Activated naive CD4-positive, alpha-beta T cell treated with anti-CD3 and anti-CD28 coated beads for 36 hours (primary cell): ENCODE data around the gene LDHD. TPM values are rescaled to one million over a fixed set of nuclear protein-coding genes. Genes with fewer than 3 reads are reported as not detected.

Experiments used
- CTCF ChIA-PET: fragments of 350-600 bp; sonication (Branson Sonifier 250); formaldehyde crosslinking; loops from one replicate; lab custom pipeline; 2021; ENCODE audit warnings: antibody characterized with exemption; lab: Charles Lee
- DNase-seq: peaks from one replicate; pipeline ENCODE4 v3.0.0-alpha.2; 2020
- H3K27ac Mint-ChIP-seq: one replicate; pipeline ENCODE4 v1.8.0; 2021; ENCODE audit warnings: mild to moderate bottlenecking, mixed read lengths
- H3K27me3 Mint-ChIP-seq: one replicate; pipeline ENCODE4 v1.8.0; 2021; ENCODE audit warnings: low read depth, mixed read lengths
- H3K36me3 Mint-ChIP-seq: one replicate; pipeline ENCODE4 v1.8.0; 2021; ENCODE audit warnings: low read depth, mixed read lengths
- H3K4me1 Mint-ChIP-seq: one replicate; pipeline ENCODE4 v1.8.0; 2021; ENCODE audit warnings: low read depth, mixed read lengths
- H3K4me3 Mint-ChIP-seq: one replicate; pipeline ENCODE4 v1.8.0; 2021; ENCODE audit warnings: mild to moderate bottlenecking, moderate library complexity, mixed read lengths
- H3K9me3 Mint-ChIP-seq: one replicate; pipeline ENCODE4 v1.8.0; 2021; ENCODE audit warnings: mixed read lengths
- intact Hi-C: fragments of 100-400 bp; cut with micrococcal nuclease; formaldehyde crosslinking; loops from one replicate; pipeline ENCODE4 v1.15.1; 2023
- total RNA-seq, 2 experiments: library from RNA; stranded (reverse); gene quantifications; one replicate each; pipeline ENCODE4 v1.2.3, GENCODE V29; 2021

Gene LDHD
- total RNA-seq, 2 experiments from 2014 or later: 0.33 to 0.42 TPM

DNA sequence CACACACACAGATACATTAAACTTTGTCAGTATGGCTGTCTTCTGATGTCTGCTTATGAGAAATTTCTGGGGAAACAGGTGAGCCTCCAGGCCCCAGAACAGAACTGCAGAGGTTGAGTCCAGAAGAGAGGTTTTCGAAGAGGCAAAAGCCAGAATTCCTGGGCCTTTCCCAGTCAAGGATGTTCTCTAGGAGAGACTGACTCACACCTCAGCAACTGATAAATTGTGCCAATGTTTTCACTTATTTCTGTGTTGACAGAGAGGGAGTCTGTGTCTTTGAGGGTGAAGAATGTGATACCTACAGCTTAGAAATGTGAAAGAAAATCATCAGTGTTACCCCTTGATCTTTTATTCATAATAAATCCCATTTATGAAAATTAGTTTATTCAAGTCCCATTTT, 30.3 kb downstream of the LDHD start:
- H3K27me3 Mint-ChIP-seq: no peaks in the 10 kb centered on the region
- intact Hi-C loops: no loop called here
- H3K36me3 Mint-ChIP-seq: no peaks in the 10 kb centered on the region
- H3K4me3 Mint-ChIP-seq: no peak overlapping the region
- CTCF ChIA-PET: interaction anchor here (0.9 kb wide), 1 partner anchor 23 kb away, joined by 3 read pairs; no protein-coding TSS in a partner anchor
- H3K4me1 Mint-ChIP-seq: peaks cover 5% of the 10 kb centered on the region
- no peaks in the 10 kb centered on the region for H3K9me3 Mint-ChIP-seq
- H3K27ac Mint-ChIP-seq: no peak overlapping the region
- DNase-seq: no peak

DNA sequence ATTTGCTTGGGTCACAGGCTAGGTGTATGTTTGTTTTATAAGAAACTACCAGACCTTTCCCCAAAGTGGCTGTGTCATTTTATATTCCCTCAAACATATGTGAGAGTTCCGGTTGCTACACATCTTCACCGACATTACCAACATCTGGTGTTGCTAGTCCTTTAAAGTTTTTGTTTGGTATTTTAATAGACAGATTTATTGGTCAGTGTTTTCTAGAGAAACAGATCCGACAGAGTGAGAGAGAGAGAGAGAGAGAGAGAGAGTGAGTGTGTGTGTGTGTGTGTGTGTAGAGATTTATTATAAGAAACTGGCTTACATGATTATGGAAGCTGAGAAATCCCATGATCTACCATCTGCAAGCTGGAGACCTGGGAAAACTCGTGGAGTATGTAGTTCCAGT, 31.0 kb downstream of the LDHD start:
- no peaks in the 10 kb centered on the region for H3K9me3 Mint-ChIP-seq
- CTCF ChIA-PET: interaction anchor here (0.9 kb wide), 1 partner anchor 24 kb away, joined by 3 read pairs; no protein-coding TSS in a partner anchor
- no peak for DNase-seq
- intact Hi-C loops: no loop called here
- H3K27me3 Mint-ChIP-seq: no peaks in the 10 kb centered on the region
- H3K4me3 Mint-ChIP-seq: no peak overlapping the region
- H3K36me3 Mint-ChIP-seq: no peaks in the 10 kb centered on the region
- no peak overlapping the region for H3K27ac Mint-ChIP-seq
- H3K4me1 Mint-ChIP-seq: peaks cover 5% of the 10 kb centered on the region

DNA sequence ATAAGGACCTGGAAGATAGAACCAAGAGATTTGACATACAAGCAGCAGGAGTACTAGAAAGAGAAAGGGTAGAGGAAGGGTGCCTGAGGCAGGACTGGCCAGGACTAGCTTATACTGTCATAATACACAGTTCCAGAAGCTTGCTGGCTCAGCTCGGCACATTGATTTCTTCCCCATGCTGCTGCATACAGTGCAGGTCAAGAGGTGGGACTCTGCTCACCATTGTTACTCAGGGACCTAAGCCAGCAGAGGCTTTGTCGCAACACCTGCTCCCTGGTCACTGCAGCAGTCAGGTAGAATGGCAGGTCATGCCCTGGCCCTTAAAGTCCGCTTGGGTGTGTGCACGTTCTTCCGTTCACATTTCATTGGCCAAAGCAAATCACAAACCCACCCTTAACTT, 32.8 kb downstream of the LDHD start:
- intact Hi-C loops: no loop called here
- CTCF ChIA-PET: interaction anchor here (1.0 to 1.1 kb wide), 2 partner anchors 27 to 221 kb away, joined by 3 read pairs; no protein-coding TSS in a partner anchor

DNA sequence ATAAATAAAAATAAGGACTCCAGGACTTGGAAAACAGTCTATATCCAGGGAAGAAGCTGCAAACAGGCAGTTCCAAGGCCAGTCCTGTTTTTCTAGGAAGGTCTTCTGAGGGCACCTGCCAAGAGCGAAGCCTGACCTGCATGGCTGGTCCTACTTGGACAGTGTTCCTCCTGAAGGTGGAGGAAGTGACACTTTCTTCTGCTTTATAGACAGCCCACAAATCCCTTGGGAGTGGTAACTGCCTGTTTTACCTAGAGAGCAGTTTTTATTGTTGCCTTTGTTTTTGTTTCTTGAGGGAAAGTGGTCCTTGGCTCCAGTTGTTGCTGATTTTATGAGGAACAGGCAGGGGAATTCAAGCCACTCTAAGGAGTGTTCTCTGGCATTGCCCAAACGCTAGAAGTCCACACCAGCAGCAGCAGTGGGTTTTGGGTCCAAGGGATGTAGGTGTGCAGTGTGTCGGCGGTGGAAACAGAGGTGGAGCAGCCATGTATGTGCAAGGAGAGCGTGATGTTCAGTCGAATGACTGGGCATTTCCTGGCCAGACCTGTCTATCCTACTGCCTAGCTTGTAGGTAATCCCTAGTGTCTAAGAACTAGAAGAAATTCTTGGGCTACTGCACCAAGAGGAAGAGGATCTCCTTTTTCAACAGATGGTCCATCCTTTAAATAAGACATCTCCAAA, 35.3 kb downstream of the LDHD start:
- Mint-ChIP-seq H3K36me3 (peaks cover 1% of the 10 kb centered on the region), H3K27me3 (no peaks in the 10 kb centered on the region), H3K27ac (no peak overlapping the region), H3K4me1 (peaks cover 11% of the 10 kb centered on the region), H3K4me3 (no peak overlapping the region), H3K9me3 (no peaks in the 10 kb centered on the region)
- CTCF ChIA-PET: no interaction called here
- intact Hi-C loops: no loop called here
- DNase-seq: no peak

More for the DNA sequence above, 32.8 kb downstream of the LDHD start:
- Mint-ChIP-seq H3K36me3 (no peaks in the 10 kb centered on the region), H3K4me3 (no peak overlapping the region), H3K9me3 (no peaks in the 10 kb centered on the region), H3K27ac (no peak overlapping the region), H3K4me1 (no peaks in the 10 kb centered on the region), H3K27me3 (no peaks in the 10 kb centered on the region)
- no peak for DNase-seq

DNA sequence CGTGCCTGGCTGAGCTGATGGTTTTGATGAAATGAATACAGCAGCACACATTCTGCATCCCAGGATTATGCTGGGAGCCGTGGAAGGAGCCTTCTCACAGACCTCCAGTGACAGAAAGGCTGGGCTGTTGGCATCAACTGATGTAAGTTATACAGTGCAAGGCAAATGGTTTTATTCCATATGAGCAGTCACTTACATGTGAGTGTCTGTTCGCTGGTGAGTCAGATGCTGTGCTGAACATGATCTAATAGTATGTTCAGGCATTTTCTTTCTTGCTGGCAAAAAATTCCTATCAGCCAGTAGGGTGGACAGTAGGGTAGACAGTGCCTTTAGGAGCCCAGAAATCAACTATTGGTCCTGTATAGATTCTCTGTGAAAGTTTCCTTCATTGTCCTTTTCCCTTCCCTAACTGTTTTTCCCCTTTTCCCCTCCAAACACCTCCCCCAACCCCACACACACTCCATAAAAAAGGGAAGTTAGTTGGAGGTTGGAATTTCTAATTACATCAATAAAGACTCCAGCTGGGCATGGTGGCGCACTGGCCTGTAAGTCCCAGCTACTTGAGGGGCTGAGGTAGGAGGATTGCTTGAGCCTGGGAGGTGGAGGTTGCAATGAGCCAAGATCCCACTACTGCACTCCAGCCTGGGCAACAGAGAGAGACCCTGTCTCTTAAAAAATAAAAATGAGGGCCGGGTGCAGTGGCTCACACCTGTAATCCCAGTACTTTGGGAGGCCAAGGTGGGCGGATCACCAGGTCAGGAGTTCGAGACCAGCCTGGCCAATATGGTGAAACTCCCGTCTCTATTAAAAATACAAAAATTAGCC, 36.2 kb downstream of the LDHD start:
- CTCF ChIA-PET: no interaction called here
- no peak overlapping the region for H3K27ac Mint-ChIP-seq
- H3K4me1 Mint-ChIP-seq: peaks cover 19% of the 10 kb centered on the region
- H3K4me3 Mint-ChIP-seq: no peak overlapping the region
- H3K36me3 Mint-ChIP-seq: peaks cover 1% of the 10 kb centered on the region
- H3K9me3 Mint-ChIP-seq: no peaks in the 10 kb centered on the region
- intact Hi-C loops: no loop called here
- no peaks in the 10 kb centered on the region for H3K27me3 Mint-ChIP-seq
- DNase-seq: no peak

DNA sequence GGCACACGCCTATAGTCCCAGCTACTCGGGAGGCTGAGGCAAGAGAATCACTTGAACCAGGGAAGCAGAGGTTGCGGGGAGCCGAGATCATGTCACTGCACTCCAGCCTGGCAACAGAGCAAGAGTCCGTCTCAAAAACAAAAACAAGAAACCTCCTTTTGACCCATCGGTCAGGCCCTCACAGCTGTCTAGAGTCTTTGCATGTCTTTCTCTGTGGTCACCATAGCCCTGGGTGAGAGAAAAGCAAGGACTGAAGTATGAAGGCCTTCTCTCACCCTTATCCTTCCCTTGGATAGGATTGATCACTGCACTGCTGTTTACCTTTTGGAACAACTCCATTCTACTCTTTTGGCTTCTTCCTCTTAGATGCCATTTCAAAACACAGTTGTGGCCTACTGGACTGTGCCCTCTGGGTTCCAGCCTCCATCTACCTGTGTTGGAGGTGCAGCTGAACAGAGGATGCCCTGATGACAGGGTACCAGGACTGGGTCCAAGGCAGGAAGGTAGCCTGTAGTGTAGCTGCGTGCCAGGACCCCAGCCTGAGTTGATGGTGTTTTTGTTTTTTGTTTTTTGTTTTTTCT, 37.1 kb downstream of the LDHD start:
- no peak overlapping the region for H3K27ac Mint-ChIP-seq
- no peak overlapping the region for H3K4me3 Mint-ChIP-seq

DNA sequence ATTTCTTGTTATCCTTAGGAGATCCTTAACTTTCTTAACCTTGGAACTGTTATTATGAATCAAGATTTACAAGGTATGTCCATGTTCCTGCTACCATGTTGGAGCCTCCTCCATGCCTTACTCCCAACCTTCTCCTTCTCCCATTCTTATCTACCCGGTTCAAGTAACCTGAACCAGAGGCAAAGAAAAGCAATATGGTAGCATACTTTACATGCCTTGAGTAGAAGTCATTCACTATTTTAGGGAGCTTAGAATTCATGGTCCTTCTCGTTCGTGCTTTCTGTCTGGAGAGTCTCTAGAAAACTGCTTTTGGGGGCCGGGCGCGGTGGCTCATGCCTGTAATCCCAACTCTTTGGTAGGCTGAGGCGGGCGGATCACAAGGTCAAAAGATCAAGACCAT, 37.7 kb downstream of the LDHD start:
- H3K36me3 Mint-ChIP-seq: peaks cover 1% of the 10 kb centered on the region
- peaks cover 32% of the 10 kb centered on the region for H3K4me1 Mint-ChIP-seq
- CTCF ChIA-PET: no interaction called here
- no peaks in the 10 kb centered on the region for H3K27me3 Mint-ChIP-seq
- intact Hi-C loops: no loop called here
- no peak overlapping the region for H3K27ac Mint-ChIP-seq
- DNase-seq: no peak
- H3K9me3 Mint-ChIP-seq: no peaks in the 10 kb centered on the region
- no peak overlapping the region for H3K4me3 Mint-ChIP-seq

More for the DNA sequence above, 37.1 kb downstream of the LDHD start:
- no peaks in the 10 kb centered on the region for H3K27me3 Mint-ChIP-seq
- peaks cover 1% of the 10 kb centered on the region for H3K36me3 Mint-ChIP-seq
- DNase-seq: no peak
- intact Hi-C loops: no loop called here
- CTCF ChIA-PET: no interaction called here
- H3K9me3 Mint-ChIP-seq: no peaks in the 10 kb centered on the region
- H3K4me1 Mint-ChIP-seq: peaks cover 26% of the 10 kb centered on the region

DNA sequence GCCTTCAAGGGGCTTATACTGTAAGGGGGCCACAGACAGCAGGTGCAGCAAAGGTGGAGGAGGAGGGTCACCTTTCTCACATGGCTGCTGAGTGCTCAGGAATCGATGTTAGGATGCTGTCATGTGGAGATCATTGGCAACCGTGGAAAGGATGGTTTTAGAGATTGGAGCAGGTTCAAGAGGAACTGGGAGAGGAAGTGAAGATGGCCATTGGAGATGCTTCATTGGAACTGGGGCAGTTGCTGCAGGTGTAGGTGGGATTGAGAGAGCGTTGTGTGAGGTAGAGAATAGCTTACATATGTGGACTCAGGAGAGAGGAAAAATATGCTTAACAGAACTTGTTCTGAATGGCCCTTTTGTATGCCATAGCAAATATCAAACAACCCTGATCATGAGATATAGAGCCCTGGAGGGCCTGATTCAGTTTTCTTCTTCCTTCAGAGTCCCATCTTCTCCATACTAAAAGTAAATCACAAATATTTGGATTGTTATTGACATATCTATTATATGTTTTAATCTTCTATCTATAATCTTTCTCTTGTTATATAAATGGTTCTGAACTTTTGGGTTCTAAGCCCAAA, 40.8 kb downstream of the LDHD start:
- H3K27me3 Mint-ChIP-seq: no peaks in the 10 kb centered on the region
- CTCF ChIA-PET: interaction anchor here (1.3 to 1.4 kb wide), 2 partner anchors 22 to 36 kb away, joined by 4 read pairs; no protein-coding TSS in a partner anchor
- H3K36me3 Mint-ChIP-seq: peaks cover 1% of the 10 kb centered on the region
- H3K27ac Mint-ChIP-seq: peak overlapping the region; percentile 85
- peaks cover 38% of the 10 kb centered on the region for H3K4me1 Mint-ChIP-seq
- peak overlapping the region; percentile 34 for H3K4me3 Mint-ChIP-seq
- no peak for DNase-seq
- H3K9me3 Mint-ChIP-seq: no peaks in the 10 kb centered on the region
- intact Hi-C loops: loop anchor here (1.0 kb wide), 5 partner anchors 23 to 77 kb away; partner anchors contain the start of gene ZFP1

DNA sequence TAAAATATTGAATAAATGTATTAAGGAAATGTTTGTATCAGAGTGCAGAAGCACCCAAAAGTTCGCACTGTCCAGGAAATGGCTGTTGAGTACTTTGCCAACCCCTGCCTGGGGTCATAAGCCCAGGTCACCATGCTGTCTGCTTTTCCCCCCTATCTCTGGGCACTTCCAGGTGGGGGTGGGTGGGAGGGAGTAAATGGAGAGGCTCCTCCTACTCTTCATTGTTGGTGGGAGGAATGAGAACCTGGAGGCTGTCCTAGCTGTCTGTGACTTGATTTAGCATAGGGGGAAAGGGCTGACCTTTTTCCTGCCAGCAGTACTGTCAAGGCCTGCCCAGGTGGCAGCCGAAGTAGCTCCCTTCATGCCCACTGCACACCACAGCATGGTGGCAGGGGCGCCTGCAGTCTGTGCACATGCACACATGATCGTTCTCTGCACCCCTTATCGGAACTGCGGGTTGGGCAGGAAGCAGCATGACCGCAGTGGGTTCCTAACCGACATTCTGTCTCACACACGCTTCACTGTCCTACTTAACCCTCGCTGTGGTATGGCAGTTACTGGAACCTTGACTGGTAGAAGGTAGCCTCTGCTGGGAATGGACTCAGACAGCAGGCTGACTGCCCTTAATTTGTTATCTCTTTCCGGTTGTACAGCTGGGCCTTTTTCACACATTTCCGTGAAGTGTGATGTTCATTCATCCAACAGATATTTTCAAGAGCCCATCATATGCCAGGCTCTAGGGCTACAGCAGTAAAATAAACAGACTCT, 41.5 kb downstream of the LDHD start:
- intact Hi-C loops: loop anchor here (1.0 kb wide), 4 partner anchors 23 to 77 kb away; no protein-coding TSS in a partner anchor
- Mint-ChIP-seq H3K27me3 (no peaks in the 10 kb centered on the region), H3K4me3 (peak overlapping the region; percentile 34), H3K9me3 (no peaks in the 10 kb centered on the region), H3K27ac (peak overlapping the region; percentile 85), H3K4me1 (peaks cover 40% of the 10 kb centered on the region), H3K36me3 (peaks cover 1% of the 10 kb centered on the region)
- CTCF ChIA-PET: interaction anchor here (1.2 to 1.4 kb wide), 3 partner anchors 23 to 36 kb away, joined by 4 to 7 read pairs (median 4); no protein-coding TSS in a partner anchor
- peak; percentile 93 for DNase-seq

DNA sequence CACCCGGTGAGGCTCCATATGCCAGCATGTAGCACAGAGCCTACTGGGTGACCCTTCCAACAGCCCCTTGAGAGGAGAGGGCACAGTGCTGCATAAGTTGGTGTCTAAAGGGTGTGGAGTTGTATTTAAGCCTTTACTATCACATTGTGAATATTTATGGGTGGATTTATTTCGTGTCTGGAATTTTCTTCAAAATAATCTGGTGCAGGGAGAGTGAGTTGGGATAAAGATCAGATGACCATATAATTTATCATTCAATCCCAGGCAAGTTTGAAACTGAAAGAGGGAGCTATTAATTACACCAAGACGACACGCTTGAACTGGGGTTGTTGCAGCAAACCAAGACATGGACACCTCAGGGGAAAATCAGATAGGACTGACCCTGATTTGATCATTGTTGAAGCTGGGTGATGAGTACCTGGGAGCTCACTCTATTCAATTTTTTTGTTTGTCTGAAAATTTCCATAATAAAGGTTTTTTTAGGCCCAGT, 42.2 kb downstream of the LDHD start:
- Mint-ChIP-seq H3K9me3 (no peaks in the 10 kb centered on the region), H3K4me3 (no peak overlapping the region), H3K27ac (peak overlapping the region; percentile 37), H3K4me1 (peaks cover 40% of the 10 kb centered on the region), H3K36me3 (peaks cover 1% of the 10 kb centered on the region), H3K27me3 (no peaks in the 10 kb centered on the region)
- intact Hi-C loops: no loop called here
- DNase-seq: no peak
- CTCF ChIA-PET: interaction anchor here (1.2 to 1.4 kb wide), 3 partner anchors 23 to 37 kb away, joined by 4 to 7 read pairs (median 4); no protein-coding TSS in a partner anchor

DNA sequence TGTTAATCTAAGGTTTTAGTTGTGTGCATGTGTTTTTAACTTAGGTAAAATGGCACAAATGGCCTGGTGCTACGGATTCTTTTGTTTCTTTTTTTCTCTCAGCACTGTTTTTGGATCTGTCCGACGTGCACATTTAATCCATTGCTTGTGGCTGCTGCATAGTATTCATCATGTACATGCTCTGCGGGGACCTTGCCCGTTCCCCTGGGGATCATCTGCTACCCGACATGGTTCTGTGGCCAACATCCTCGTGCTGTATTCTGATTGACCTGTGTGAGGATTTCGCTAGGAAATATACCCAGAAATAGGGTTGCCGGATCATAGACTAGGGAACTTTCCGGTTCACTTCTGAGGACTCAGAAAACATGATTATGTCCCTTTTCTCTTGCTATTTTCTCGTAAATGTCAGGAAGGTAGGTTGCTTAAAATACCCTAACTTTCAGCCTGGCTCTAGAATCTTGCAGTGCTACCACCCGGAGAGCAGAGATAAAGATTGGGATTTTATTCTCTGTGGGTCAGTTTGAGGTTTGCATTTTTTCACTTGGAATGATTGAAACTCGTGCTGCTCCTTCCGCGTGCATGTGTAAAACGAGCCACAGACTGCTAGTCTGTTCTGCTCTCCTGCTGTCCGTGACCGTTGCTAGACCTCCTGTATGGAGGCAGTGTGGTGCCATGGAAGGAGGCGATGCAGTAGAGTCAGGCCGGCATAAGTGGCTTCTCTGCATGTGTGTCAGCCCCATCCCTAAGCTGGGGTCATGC, 42.9 kb downstream of the LDHD start:
- Mint-ChIP-seq H3K9me3 (no peaks in the 10 kb centered on the region), H3K4me1 (peaks cover 41% of the 10 kb centered on the region), H3K27me3 (no peaks in the 10 kb centered on the region), H3K27ac (no peak overlapping the region), H3K4me3 (no peak overlapping the region), H3K36me3 (peaks cover 1% of the 10 kb centered on the region)
- DNase-seq: no peak
- intact Hi-C loops: no loop called here
- CTCF ChIA-PET: no interaction called here
